ENCODE measurements around the gene PDE4C. TPM values are rescaled to one million over a fixed set of nuclear protein-coding genes. Genes with fewer than 3 reads are reported as not detected.

The PDE4C gene
- total RNA-seq, 2 experiments from 2014 or later = not detected

DNA sequence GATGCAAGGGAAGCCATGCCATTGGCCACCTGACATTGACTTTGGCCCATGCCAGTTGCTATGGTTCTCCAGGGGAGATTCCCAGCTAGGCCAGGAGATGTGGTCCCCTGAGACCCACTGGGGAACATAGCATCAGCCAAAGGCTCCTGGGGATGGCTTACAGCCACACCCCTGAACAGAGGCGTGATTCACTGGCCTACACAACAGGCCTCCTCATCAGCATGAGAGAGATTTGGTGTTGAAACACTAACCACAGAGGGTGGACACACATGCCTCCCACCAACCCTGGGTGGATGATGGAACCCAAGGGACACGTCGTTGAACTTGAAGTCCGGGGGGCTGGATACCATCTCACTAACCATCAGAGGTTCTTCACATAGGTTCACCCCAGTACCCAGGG is 33.7 kb upstream of the PDE4C start:
- ChIA-PET POLR2A (no interaction called here), CTCF (interaction anchor here (1.3 to 1.6 kb wide), 3 partner anchors 8 to 55 kb away, joined by 4 to 6 read pairs (median 5); no protein-coding TSS in a partner anchor)

DNA sequence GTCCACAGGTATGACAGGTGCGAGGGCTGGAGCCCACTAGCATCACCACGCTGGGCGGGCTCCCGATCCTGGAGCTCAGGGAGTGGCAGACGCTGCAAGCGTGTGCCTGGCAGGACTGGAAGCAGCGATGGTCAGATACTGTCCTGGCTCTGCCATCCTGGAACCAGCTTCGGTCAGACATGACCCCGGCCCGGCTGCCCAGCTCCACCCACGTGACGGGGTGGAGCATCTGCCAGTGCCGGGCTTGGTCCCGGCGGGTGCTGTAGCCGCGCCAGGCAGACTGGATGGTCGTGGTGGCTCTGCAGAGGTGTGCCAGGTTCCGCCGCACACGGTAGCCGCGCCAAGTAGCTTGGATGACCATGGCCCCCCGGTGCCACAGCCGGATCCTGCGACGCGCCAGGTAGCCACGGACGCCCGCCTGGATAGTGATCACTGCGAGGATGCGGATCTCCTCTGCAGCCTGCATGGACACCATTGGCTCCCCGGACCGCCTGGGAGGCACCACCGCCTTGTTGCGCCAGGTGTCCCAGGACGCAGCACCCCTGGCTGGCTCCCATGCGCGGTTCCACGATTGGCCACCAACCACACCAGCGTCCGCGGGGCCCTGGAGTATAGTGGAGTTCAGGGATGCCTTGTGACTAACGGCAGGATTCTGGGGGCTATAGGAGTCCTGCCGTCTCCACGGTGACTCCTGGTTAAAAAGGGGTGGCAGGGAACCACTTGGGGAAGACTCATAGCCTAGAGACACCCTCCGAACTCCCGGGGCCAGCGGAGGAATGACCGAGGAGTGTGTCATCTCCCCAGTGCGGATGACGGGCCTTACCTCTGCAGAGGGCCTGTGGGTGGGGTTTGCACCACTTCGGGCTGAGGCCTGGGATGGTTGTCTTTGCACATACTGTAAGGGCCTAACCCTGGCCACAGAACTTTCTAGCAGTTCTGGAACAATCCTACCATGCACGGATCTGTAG is 31.5 kb upstream of the PDE4C start:
- ChIA-PET CTCF (no interaction called here), POLR2A (interaction anchor here (0.5 kb wide), 1 partner anchor 1104 kb away, joined by 5 read pairs; no protein-coding TSS in a partner anchor)

DNA sequence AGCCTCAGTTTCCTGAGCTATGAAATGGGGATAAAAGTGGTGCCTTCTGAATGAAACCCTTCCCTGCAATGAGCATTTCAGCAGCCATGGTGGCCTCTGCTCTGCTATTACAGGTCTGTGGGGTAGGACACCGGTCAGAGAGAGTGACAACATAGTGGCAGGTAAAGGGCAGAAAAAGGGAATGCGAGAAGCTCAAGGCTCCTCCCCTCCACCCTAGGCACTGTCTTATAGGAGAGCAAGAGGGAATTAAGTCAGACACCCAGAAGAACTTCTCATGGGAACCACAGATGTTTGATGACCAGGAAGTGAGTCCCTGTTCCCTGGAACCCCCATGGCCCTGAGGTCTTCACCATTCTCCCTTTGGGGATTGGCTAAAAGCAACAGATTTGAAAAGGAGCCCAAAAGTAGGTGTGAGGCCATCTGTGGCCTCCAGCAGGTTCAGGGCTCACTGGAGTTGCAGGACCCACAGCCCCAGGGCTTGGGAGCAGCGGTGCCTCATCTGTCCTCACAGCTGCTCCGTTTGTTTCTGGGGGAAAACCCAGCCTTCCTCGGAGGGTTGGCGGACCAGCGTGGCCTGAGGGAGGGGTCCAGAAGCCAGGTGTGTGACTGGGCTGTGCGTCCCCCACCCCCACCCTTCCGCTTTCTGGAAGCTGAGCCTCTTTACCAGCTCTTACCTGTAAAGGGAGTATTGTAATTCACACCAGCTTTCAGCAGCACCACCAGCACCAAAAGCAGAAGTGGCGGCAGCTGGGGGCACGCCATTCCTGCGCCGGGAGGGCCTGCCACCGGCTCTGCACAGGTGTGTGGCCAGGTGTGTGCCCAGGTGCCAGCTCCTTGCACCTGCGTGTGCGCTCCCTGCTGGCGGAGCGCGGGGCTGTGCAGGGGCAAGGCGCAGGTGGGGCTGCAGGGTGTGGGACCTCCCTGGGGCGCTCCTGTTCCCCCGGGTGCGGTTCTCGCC is 28.6 kb upstream of the PDE4C start:
- CTCF ChIA-PET = interaction anchor here (0.8 to 7.2 kb wide), 5 partner anchors 24 to 141 kb away, joined by 3 to 95 read pairs (median 3); partner anchors contain the start of gene RAB3A

DNA sequence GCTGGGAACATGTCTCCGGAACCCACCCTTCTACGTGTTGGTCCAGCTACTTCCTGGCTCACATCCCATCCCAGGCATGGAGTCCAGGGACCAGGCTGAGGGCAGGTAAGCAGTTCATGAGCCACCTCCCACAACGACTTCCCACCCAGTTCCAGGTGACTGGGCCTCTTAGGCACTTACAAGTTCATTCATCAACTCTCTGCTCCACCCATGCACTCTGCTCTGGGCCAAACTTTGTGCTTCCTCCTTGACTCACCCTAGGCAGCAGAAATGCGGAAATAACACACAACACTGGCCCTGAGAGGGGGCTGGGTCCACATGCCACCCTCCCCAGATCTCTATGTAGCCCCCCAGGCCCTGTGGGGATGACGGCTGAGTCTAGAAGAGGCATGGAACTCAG is 27.5 kb upstream of the PDE4C start:
- POLR2A ChIA-PET = no interaction called here

More for the DNA sequence above, 28.6 kb upstream of the PDE4C start:
- POLR2A ChIA-PET = interaction anchor here (0.6 kb wide), 1 partner anchor 167 kb away, joined by 11 read pairs; no protein-coding TSS in a partner anchor

DNA sequence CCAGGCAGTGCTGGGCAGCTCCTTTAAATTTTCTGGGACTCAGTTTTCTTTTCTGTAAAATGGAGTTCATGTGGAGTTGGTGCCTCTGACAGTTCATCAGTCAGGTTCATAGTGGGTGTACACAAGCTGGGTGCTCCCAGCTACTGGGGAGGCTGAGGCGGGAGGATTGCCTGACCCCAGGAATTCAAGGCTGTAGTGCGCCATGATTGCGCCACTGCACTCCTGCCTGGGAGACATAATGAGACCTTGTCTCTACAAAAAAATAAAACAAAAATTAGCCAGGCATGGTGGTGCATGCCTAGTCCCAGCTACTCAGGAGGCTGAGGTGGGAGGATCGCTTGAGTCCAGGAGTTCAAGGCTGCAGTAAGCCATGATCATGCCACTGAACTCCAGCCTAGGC is 26.9 kb upstream of the PDE4C start:
- ChIA-PET CTCF (interaction anchor here (0.7 to 7.2 kb wide), 13 partner anchors 7 to 198 kb away, joined by 3 to 95 read pairs (median 5); partner anchors contain the start of gene RAB3A), POLR2A (no interaction called here)

More for the DNA sequence above, 27.5 kb upstream of the PDE4C start:
- CTCF ChIA-PET = interaction anchor here (0.7 to 7.2 kb wide), 5 partner anchors 29 to 86 kb away, joined by 3 to 95 read pairs (median 4); partner anchors contain the start of gene RAB3A

DNA sequence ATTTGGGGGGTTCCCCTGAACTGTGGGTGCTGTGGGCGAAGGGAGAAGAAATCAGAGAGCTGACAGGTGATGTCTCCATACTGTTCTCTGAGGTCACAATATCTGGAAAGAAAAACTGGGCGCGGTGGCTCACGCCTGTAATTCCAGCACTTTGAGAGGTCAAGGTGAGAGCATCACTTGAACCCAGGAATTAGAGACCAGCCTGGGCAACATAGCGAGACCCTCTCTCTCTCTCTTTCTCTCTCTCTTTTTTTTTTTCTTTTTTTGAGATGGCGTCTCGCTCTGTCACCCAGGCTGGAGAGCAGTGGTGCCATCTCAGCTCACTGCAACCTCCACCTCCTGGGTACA is 26.1 kb upstream of the PDE4C start:
- CTCF ChIA-PET = interaction anchor here (0.7 to 7.2 kb wide), 34 partner anchors 8 to 197 kb away, joined by 3 to 95 read pairs (median 3); partner anchors contain the start of genes LSM4, MAST3 and RAB3A
- POLR2A ChIA-PET = interaction anchor here (0.5 to 1.4 kb wide), 2 partner anchors 78 to 164 kb away, joined by 3 to 4 read pairs; partner anchors contain the start of gene IFI30

DNA sequence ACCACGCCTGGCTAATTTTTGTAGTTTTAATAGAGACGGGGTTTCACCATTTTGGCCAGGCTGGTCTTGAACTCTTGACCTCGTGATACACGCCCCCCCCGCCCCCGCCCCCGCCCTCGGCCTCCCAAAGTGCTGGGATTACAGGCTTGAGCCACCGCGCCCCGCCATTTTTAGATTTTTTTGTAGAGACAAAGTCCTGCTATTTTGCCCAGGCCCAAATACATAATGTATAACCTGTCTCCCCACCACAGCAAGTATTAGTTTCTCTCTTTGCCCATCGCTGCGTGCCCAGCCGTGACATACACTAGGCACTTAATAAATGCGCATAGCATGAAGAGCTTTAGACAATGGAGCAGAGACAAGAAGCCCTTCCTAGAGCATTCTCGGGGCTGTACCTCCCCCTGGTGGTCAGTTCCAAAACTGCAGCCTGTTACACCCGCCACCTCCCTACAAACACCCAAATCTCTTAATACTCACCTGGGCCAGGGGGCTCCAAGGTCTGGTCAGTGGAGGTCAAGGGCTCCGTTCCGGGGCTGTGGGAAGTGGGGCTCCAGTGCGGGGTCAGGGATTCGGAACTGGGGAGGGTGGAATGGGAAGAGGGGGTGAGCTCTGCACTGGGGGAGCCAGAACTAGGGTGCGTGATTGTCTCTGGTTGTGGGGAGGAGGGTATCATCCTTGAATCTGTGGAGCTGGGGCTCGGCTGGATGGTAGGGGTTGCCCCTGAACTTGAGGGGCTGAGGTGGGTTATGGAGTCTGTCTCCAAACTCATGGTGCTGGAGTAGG is 25.5 kb upstream of the PDE4C start:
- ChIA-PET POLR2A (interaction anchor here (0.5 to 1.4 kb wide), 3 partner anchors 61 to 163 kb away, joined by 3 to 9 read pairs (median 4); partner anchors contain the start of gene IFI30), CTCF (interaction anchor here (0.6 to 7.2 kb wide), 40 partner anchors 9 to 186 kb away, joined by 3 to 95 read pairs (median 3); partner anchors contain the start of genes LSM4, MAST3, MPV17L2 and RAB3A)

DNA sequence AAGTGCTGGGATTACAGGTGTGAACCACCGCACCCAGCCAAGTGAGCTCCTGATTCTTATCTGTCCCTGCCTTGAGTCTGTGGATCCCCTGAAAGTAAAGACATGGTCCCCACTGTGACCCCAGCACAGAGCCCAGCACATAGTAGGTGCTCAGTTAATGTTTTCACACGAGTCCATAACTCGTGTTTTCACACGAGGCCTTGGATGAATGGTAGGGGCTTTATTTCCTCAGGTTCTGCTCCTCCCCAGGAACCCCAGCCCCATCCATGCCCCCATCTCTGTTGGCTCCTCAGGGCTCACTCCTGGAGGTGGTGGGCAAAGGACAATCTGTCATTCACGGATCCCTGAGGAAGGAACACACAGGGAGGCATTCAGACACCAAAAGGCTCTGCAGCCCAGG is 23.6 kb upstream of the PDE4C start:
- ChIA-PET POLR2A (no interaction called here), CTCF (interaction anchor here (1.4 to 7.2 kb wide), 2 partner anchors 28 to 44 kb away, joined by 3 to 95 read pairs; partner anchors contain the start of gene RAB3A)

DNA sequence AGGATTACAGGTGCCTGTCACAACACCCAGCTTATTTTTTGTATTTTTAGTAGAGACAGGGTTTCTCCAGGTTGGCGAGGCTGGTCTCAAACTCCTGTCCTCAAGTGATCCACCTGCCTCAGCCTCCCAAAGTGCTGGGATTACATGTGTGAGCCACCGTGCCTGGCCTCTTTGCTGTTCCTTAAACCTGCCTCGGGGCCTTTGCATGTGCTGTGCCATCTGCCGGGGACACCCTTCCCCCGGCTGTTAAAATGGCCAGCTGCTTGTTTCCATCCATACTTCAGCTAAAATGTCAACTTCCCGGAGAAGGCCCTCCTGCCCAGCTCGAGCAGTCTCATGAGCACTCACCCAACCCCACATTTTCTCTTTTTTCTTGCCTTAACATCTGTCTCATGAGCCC is 19.1 kb upstream of the PDE4C start:
- CTCF ChIA-PET = interaction anchor here (0.6 to 2.5 kb wide), 8 partner anchors 12 to 712 kb away, joined by 3 to 7 read pairs (median 3); no protein-coding TSS in a partner anchor
- POLR2A ChIA-PET = interaction anchor here (0.6 kb wide), 1 partner anchor 23 kb away, joined by 3 read pairs; no protein-coding TSS in a partner anchor

DNA sequence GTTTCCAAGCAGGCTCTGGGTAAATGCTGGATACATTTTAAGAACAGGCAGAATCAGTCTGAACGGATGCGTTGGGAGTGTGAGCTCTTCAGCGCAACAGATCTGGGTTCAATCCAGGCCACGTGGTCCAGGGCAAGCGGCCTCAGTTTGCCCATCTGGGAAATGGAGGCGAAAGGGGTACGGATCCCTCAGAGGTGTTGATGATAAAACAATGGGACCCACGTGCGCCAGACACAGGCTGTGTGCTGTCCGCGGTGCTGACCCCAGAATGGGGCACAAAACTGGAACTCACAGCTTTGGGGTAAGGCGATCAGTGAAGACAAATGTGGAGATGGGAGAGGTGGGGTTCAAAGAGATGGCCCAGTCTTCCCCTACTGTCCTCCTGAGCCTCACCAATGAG is 13.1 kb upstream of the PDE4C start:
- ChIA-PET POLR2A (no interaction called here), CTCF (interaction anchor here (0.5 to 0.9 kb wide), 2 partner anchors 15 to 110 kb away, joined by 3 read pairs; no protein-coding TSS in a partner anchor)

DNA sequence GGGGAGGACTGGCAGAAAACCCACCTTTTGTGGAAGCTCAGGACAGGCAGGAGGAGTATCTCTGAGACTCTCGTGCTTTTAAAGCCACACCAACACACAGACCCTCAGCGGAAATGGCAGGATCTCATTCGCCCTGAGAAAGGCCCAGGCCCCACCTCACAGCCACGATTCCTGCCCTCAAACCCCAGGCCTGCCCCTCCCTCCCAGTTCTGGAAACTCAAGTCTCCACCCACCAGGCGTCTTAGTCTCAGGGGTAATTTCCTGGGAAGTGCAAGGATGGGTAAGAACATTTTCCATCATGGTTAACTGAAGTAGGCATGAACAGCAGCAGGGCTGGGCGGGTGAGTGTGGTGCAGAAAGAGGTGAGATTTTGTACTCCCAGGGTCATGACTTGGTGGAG is 8.0 kb upstream of the PDE4C start:
- ChIA-PET CTCF (no interaction called here), POLR2A (no interaction called here)

DNA sequence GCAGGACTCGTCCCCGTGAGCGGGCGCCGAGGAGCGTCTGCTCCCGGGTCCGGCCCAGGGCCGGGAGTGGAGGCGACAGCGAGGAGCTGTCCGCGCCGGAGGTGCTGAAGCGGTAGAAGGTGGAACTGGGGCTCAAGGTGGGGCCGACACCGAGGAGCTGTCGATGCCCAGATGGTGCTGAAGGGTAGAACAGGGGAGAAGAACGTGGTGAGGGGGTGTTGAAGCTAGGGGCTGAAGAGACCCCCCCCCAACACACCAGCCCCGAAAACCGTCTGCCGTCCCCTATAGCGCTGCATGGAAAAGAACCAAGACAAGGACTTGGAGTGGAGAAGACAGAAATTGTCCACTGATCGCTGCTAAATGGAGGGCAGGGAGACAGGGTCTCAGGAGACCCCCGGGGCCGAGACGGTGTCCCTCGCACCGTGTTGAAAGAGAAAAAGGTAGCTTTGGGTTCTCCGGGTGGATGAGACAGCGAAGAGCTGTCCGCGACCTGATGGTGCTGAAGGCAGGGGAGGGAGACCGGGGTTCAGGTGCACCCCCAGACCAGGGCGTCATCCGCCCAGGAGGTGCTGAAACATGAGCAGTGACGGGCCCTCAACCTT is 7.1 kb upstream of the PDE4C start:
- ChIA-PET CTCF (interaction anchor here (1.0 kb wide), 1 partner anchor 12 kb away, joined by 3 read pairs; no protein-coding TSS in a partner anchor), POLR2A (no interaction called here)

DNA sequence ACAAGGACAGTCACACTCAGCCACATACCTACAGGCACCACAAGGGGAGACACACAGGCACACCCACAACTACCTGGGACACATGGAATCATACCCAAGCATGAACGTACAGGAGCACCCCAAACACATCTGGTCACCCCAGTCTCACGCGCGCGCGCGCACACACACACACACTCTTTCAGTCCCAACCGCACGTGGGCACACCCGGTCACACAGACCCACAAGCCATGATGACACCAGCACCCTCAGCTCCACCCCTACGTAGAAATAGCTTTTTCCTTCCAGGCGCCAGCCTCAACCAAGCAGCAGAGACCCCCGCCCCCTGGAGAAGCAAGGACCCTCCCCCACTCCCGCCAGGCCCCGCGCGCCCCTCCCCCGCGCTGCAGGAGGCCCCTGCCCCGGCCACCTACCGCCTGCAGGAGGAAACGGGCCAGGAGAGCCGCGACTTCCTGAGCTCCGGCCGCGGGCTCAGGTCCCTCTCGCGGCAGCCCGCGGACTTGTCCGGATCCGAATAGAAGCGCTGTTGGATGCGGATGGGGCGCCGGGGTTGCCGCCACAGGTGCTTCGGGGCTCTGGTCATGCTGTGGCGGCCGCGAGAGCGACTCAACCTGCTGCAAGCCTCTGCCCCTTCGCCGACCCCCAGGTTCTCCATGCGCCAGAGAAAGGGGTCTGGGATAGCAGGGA is 6.4 kb upstream of the PDE4C start:
- CTCF ChIA-PET = interaction anchor here (1.0 to 2.8 kb wide), 4 partner anchors 13 to 31 kb away, joined by 3 to 10 read pairs (median 3); no protein-coding TSS in a partner anchor
- POLR2A ChIA-PET = no interaction called here

DNA sequence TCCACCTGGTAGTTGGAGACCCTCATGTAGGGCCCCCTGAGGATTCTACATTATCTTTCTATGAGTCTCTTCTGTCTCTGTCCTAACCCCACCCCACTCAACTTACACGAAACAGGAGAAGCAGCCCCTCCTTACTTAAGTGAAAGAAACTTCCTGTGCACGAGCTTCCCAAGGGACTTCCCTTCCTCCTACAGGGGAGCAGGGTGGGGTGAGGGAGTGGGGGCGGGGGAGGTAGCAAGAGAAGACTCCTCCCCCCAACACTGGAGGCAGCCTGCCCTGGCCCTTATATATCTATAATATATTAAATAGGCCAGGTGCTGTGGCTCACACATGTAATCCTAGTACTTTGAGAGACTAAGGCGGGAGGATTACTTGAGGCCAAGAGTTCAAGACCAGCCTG is 5.5 kb upstream of the PDE4C start:
- ChIA-PET POLR2A (no interaction called here), CTCF (interaction anchor here (1.3 to 2.8 kb wide), 4 partner anchors 13 to 157 kb away, joined by 3 to 10 read pairs (median 4); no protein-coding TSS in a partner anchor)

DNA sequence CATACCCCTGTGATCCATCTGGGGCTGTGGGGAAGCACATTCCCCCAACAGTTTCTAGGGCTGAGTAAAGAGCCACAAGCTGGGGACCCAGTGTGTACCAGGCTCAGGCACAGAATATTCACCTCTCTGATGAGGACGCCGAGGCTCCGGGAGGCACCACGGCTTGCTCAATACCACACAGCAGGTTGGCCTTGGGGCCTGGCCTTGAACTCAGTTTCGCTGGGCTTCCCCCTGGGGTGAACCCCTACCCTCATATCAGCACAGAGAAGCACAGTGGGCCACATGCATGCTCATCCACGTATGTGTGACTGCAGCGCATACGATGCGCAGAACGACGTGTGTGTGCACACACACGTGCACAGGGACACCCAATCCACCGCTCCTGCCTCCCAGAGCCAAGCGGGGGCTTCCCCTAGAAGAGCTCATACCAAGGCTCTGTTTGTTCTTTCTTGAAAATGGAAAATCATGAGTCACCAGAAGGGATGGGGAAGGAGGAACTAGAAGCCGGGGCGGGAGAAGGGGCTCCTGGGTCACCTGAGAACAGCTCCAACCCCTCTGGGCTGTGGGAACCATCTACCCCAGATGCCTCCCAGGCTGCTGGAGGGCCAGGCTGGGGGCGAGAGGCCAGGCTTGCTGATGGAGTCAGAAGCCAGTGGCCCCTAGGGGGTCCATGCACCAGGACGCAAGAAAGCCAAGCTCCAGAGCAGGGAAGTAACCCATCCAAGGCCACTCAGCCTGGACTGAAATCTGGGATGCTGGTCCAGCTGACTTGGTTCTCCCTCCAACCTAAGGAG is 4.9 kb upstream of the PDE4C start:
- ChIA-PET CTCF (interaction anchor here (0.6 to 2.8 kb wide), 10 partner anchors 11 to 891 kb away, joined by 3 to 10 read pairs (median 3); a partner anchor contains a TSS), POLR2A (no interaction called here)

DNA sequence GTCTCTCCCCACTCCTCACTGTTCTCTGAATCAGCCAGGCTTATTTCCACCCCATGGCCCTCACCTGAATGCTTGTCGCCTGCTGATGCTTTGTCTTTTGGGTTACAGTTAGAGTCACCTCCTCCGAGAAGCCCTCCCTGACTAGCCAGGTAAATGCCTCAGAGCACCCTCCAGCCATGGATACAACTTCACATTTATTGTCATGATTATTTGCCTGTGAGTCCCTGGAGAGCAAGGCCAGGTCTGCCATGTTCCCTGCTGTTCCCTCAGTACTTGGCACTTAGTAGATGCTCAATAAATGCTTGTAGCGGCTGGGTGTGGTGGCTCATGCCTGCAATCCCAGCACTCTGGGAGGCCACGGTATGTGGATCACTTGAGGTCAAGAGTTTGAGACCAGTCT is 3.7 kb upstream of the PDE4C start:
- CTCF ChIA-PET = interaction anchor here (0.9 to 2.8 kb wide), 6 partner anchors 10 to 77 kb away, joined by 3 to 10 read pairs (median 4); a partner anchor contains a TSS
- POLR2A ChIA-PET = no interaction called here

Measured in activated CD8-positive, alpha-beta memory T cell treated with anti-CD3 and anti-CD28 coated beads for 36 hours (primary cell).